Measurements from ENCODE around the gene TMPO.

GRCh38 chr12:98578392-98578791, 63.0 kb downstream of the TMPO start:
- TF ChIP-seq CTCF (IDR thresholded peaks at IDR 0.05; ENCODE audit: extremely low read depth in 1 of 2, insufficient read depth in 1 of 2, low read depth in 1 of 2, low read length in 2 of 2), result no peak
- TF ChIP-seq FOS (IDR thresholded peaks at IDR 0.05; ENCODE audit: borderline replicate concordance, insufficient read depth, low read length), result no peak
- no peak for TF ChIP-seq EZH2 (IDR thresholded peaks at IDR 0.05; ENCODE audit: borderline replicate concordance, low read depth, low read length, severe bottlenecking)
- no peak for TF ChIP-seq JUN (IDR thresholded peaks at IDR 0.05; ENCODE audit: borderline replicate concordance, insufficient read depth, insufficient read length, low read depth)
